HG02678 (cell line): ENCODE data around the gene PPIB.
"Not testable (repeated sequence)": the region's sequence is repeated elsewhere in the genome, so short reads cannot be mapped to it uniquely, and the experiment has no call there.

Experiments used
- ATAC-seq: cut with Tn5 transposase; IDR thresholded peaks from one replicate; pipeline ENCODE4 v1.9.1; 2021; ENCODE audit warnings: mild to moderate bottlenecking, moderate library complexity; ENCODE audit not compliant: unreplicated experiment

PPIB gene

GRCh38 chr15:64110950-64111678 lies 51.7 kb downstream of the PPIB start:
- ATAC-seq, result no peak

- ATAC-seq, result not testable (repeated sequence)
Observed at GRCh38 chr15:64110108-64110701, 52.6 kb downstream of the PPIB start.

GRCh38 chr15:64107337-64107736 lies 55.5 kb downstream of the PPIB start:
- no peak for ATAC-seq
